ENCODE results near the gene CES2. TPM values are rescaled to one million over a fixed set of nuclear protein-coding genes. Genes with fewer than 3 reads are reported as not detected.

Gene CES2
- total RNA-seq, 5 donors from 2014 or later (not counting 1 experiment from before 2014, with no cell fraction given), result 35.3 to 56.5 (median 50.2) TPM

GRCh38 chr16:66905633-66906539 is 29.4 kb upstream of the CES2 start:
- Mint-ChIP-seq H3K4me1 (peaks cover 8 to 11% (median 10%) of the 10 kb centered on the region in 3 donors), H3K27me3 (no peaks in the 10 kb centered on the region), H3K36me3 (no peaks in the 10 kb centered on the region), H3K9me3 (no peaks in the 10 kb centered on the region), H3K4me3 (peak overlapping the region in 1 of 3 donors; percentile 1), H3K27ac (peak overlapping the region in 1 of 2 donors; percentile 7)
- peak in 30 of 35 experiments; percentile 16 to 54 (median 28) for DNase-seq
- Histone ChIP-seq H3K4me3 (ENCODE audit: control insufficient read depth in 1 of 2, extremely low read depth in 1 of 2, low read length in 1 of 2) (no peak overlapping the region), H3K27ac (ENCODE audit: low read length) (no peak overlapping the region), H3K27me3 (replicated peaks in 1 of 2; ENCODE audit: control insufficient read depth in 2 of 2, extremely low read depth in 1 of 2, insufficient read depth in 2 of 2, low read length in 1 of 2) (no peaks in the 10 kb centered on the region), H3K9me3 (no peaks in the 10 kb centered on the region), H3K36me3 (ENCODE audit: control insufficient read depth in 2 of 2, extremely low read depth in 1 of 2, insufficient read depth in 1 of 2, low read length in 1 of 2) (no peaks in the 10 kb centered on the region), H3K4me1 (ENCODE audit: control insufficient read depth in 1 of 2, extremely low read depth in 1 of 2, insufficient read depth in 2 of 2, low read length in 2 of 2) (peaks cover 0 to 9% of the 10 kb centered on the region in 2 experiments)
- POLR2A ChIA-PET, result no interaction called here
- CTCF ChIA-PET, result interaction anchor here in 1 of 2 donors (0.6 kb wide), 2 partner anchors 122 to 526 kb away, joined by 3 to 5 read pairs; no protein-coding TSS in a partner anchor
- WGBS (ENCODE audit: insufficient coverage), result 83% methylated on average over 6 of the region's 11 CpGs
- ATAC-seq (replicated peaks in 1 of 4), result peak; percentile 40 to 84 (median 52)

- ATAC-seq (replicated peaks in 1 of 4) (no peak), DNase-seq (no peak)
- POLR2A ChIA-PET, result no interaction called here
- Histone ChIP-seq H3K4me3 (ENCODE audit: control insufficient read depth in 1 of 2, extremely low read depth in 1 of 2, low read length in 1 of 2) (no peak overlapping the region), H3K27ac (ENCODE audit: low read length) (no peak overlapping the region), H3K27me3 (replicated peaks in 1 of 2; ENCODE audit: control insufficient read depth in 2 of 2, extremely low read depth in 1 of 2, insufficient read depth in 2 of 2, low read length in 1 of 2) (peaks cover 0 to 6% of the 10 kb centered on the region in 2 experiments), H3K4me1 (ENCODE audit: control insufficient read depth in 1 of 2, extremely low read depth in 1 of 2, insufficient read depth in 2 of 2, low read length in 2 of 2) (peaks cover 0 to 9% of the 10 kb centered on the region in 2 experiments), H3K36me3 (ENCODE audit: control insufficient read depth in 2 of 2, extremely low read depth in 1 of 2, insufficient read depth in 1 of 2, low read length in 1 of 2) (no peaks in the 10 kb centered on the region), H3K9me3 (no peaks in the 10 kb centered on the region)
- no peaks in the 10 kb centered on the region for H3K9me3 Mint-ChIP-seq
- H3K27me3 Mint-ChIP-seq, result no peaks in the 10 kb centered on the region
- no peak overlapping the region for H3K4me3 Mint-ChIP-seq
- no peak overlapping the region for H3K27ac Mint-ChIP-seq
- CTCF ChIA-PET, result interaction anchor here in 1 of 2 donors (0.6 kb wide), 1 partner anchor 525 kb away, joined by 5 read pairs; no protein-coding TSS in a partner anchor
- H3K4me1 Mint-ChIP-seq, result peaks cover 8 to 11% (median 10%) of the 10 kb centered on the region in 3 donors
- WGBS (ENCODE audit: insufficient coverage), result 70% methylated on average over 4 of the region's 7 CpGs
- H3K36me3 Mint-ChIP-seq, result no peaks in the 10 kb centered on the region
Measured at GRCh38 chr16:66906916-66907836, 28.1 kb upstream of the CES2 start.

- Histone ChIP-seq H3K27ac (ENCODE audit: low read length) (no peak overlapping the region), H3K27me3 (replicated peaks in 1 of 2; ENCODE audit: control insufficient read depth in 2 of 2, extremely low read depth in 1 of 2, insufficient read depth in 2 of 2, low read length in 1 of 2) (peaks cover 0 to 11% of the 10 kb centered on the region in 2 experiments), H3K9me3 (no peaks in the 10 kb centered on the region), H3K36me3 (ENCODE audit: control insufficient read depth in 2 of 2, extremely low read depth in 1 of 2, insufficient read depth in 1 of 2, low read length in 1 of 2) (no peaks in the 10 kb centered on the region), H3K4me3 (ENCODE audit: control insufficient read depth in 1 of 2, extremely low read depth in 1 of 2, low read length in 1 of 2) (no peak overlapping the region), H3K4me1 (ENCODE audit: control insufficient read depth in 1 of 2, extremely low read depth in 1 of 2, insufficient read depth in 2 of 2, low read length in 2 of 2) (peaks cover 0 to 9% of the 10 kb centered on the region in 2 experiments)
- ATAC-seq (replicated peaks in 1 of 4) (no peak), DNase-seq (no peak)
- Mint-ChIP-seq H3K27ac (no peak overlapping the region), H3K4me1 (peaks cover 8 to 11% (median 10%) of the 10 kb centered on the region in 3 donors), H3K4me3 (no peak overlapping the region), H3K9me3 (no peaks in the 10 kb centered on the region), H3K27me3 (no peaks in the 10 kb centered on the region), H3K36me3 (no peaks in the 10 kb centered on the region)
- POLR2A ChIA-PET, result no interaction called here
- 84% methylated on average over 3 of the region's 3 CpGs for WGBS (ENCODE audit: insufficient coverage)
- CTCF ChIA-PET, result no interaction called here
Measured at GRCh38 chr16:66908116-66908515, 27.2 kb upstream of the CES2 start.

GRCh38 chr16:66908762-66909559 is 26.4 kb upstream of the CES2 start:
- H3K36me3 ChIP-seq (ENCODE audit: control insufficient read depth in 2 of 2, extremely low read depth in 1 of 2, insufficient read depth in 1 of 2, low read length in 1 of 2), result no peaks in the 10 kb centered on the region
- no peaks in the 10 kb centered on the region for H3K9me3 Mint-ChIP-seq
- POLR2A ChIA-PET, result no interaction called here
- 88% methylated on average over 6 of the region's 14 CpGs for WGBS (ENCODE audit: insufficient coverage)
- H3K27me3 Mint-ChIP-seq, result no peaks in the 10 kb centered on the region
- no peaks in the 10 kb centered on the region for H3K9me3 ChIP-seq
- H3K27ac ChIP-seq (ENCODE audit: low read length), result no peak overlapping the region
- peaks cover 8 to 11% (median 10%) of the 10 kb centered on the region in 3 donors for H3K4me1 Mint-ChIP-seq
- CTCF ChIA-PET, result no interaction called here
- peaks cover 0 to 16% of the 10 kb centered on the region in 2 experiments for H3K27me3 ChIP-seq (replicated peaks in 1 of 2; ENCODE audit: control insufficient read depth in 2 of 2, extremely low read depth in 1 of 2, insufficient read depth in 2 of 2, low read length in 1 of 2)
- peaks cover 0 to 9% of the 10 kb centered on the region in 2 experiments for H3K4me1 ChIP-seq (ENCODE audit: control insufficient read depth in 1 of 2, extremely low read depth in 1 of 2, insufficient read depth in 2 of 2, low read length in 2 of 2)
- ATAC-seq (replicated peaks in 1 of 4) (no peak), DNase-seq (no peak)
- H3K36me3 Mint-ChIP-seq, result no peaks in the 10 kb centered on the region
- H3K27ac Mint-ChIP-seq, result no peak overlapping the region
- H3K4me3 ChIP-seq (ENCODE audit: control insufficient read depth in 1 of 2, extremely low read depth in 1 of 2, low read length in 1 of 2), result no peak overlapping the region
- no peak overlapping the region for H3K4me3 Mint-ChIP-seq

GRCh38 chr16:66910175-66910940 is 25.0 kb upstream of the CES2 start:
- DNase-seq, result no peak
- POLR2A ChIA-PET, result no interaction called here
- H3K4me3 Mint-ChIP-seq, result no peak overlapping the region

More at GRCh38 chr16:66910175-66910940, 25.0 kb upstream of the CES2 start:
- Histone ChIP-seq H3K9me3 (no peaks in the 10 kb centered on the region), H3K4me1 (ENCODE audit: control insufficient read depth in 1 of 2, extremely low read depth in 1 of 2, insufficient read depth in 2 of 2, low read length in 2 of 2) (peaks cover 0 to 8% of the 10 kb centered on the region in 2 experiments), H3K4me3 (ENCODE audit: control insufficient read depth in 1 of 2, extremely low read depth in 1 of 2, low read length in 1 of 2) (no peak overlapping the region), H3K27ac (ENCODE audit: low read length) (no peak overlapping the region), H3K27me3 (replicated peaks in 1 of 2; ENCODE audit: control insufficient read depth in 2 of 2, extremely low read depth in 1 of 2, insufficient read depth in 2 of 2, low read length in 1 of 2) (peaks cover 0 to 23% of the 10 kb centered on the region in 2 experiments), H3K36me3 (ENCODE audit: control insufficient read depth in 2 of 2, extremely low read depth in 1 of 2, insufficient read depth in 1 of 2, low read length in 1 of 2) (no peaks in the 10 kb centered on the region)
- no peak overlapping the region for H3K27ac Mint-ChIP-seq
- peaks cover 8 to 11% (median 10%) of the 10 kb centered on the region in 3 donors for H3K4me1 Mint-ChIP-seq
- H3K36me3 Mint-ChIP-seq, result no peaks in the 10 kb centered on the region
- WGBS (ENCODE audit: insufficient coverage), result 86% methylated on average over 10 of the region's 14 CpGs
- no peak for ATAC-seq (replicated peaks in 1 of 4)
- H3K9me3 Mint-ChIP-seq, result no peaks in the 10 kb centered on the region
- CTCF ChIA-PET, result interaction anchor here (0.6 kb wide), 2 partner anchors 36 to 51 kb away, joined by 3 to 5 read pairs; no protein-coding TSS in a partner anchor
- no peaks in the 10 kb centered on the region for H3K27me3 Mint-ChIP-seq

Data from T-cell (primary cell).